K562 (cell line): ENCODE measurements around the gene BCL2L1.

ENCODE experiments used
- C11orf30 ChIP-seq: fragments of 450-650 bp; IDR thresholded peaks from 2 replicates; pipeline ENCODE4 v1.6.1; 2016; ENCODE audit warnings: low read depth, mild to moderate bottlenecking
- EP300 ChIP-seq: IDR thresholded peaks from 2 replicates; pipeline ENCODE4 v1.6.1; 2012; ENCODE audit warnings: low read length, improper control_type of control experiment
- HNRNPK ChIP-seq: fragments of 200-400 bp; formaldehyde crosslinking; IDR thresholded peaks from one replicate; pipeline ENCODE4 v1.6.1; 2018; ENCODE audit warnings: mild to moderate bottlenecking, low read depth, low read length; ENCODE audit not compliant: poor library complexity, severe bottlenecking
- MAFK ChIP-seq: IDR thresholded peaks from 2 replicates; pipeline ENCODE4 v1.6.1; 2011; ENCODE audit warnings: low read length, improper control_type of control experiment
- NCOA4 ChIP-seq: fragments of 450-650 bp; IDR thresholded peaks from 2 replicates; pipeline ENCODE4 v1.6.1; 2018; ENCODE audit warnings: mild to moderate bottlenecking; ENCODE audit not compliant: partially characterized antibody
- NR2C2 ChIP-seq, 2 experiments: fragments of 200-800 bp in 1 of 2; sonication (Bioruptor generic) in 1 of 2; sonication (generic) in 1 of 2; formaldehyde crosslinking in 1 of 2; IDR thresholded peaks; 2 replicates each; pipeline versions ENCODE4 v1.6.1 to v1.8.0; 2016 to 2022; ENCODE audit warnings: mild to moderate bottlenecking in 1 of 2, missing compliant biosample characterization in 1 of 2, missing genetic modification characterization in 1 of 2, missing genetic modification reagents in 1 of 2
- RCOR1 ChIP-seq, 2 experiments: IDR thresholded peaks; 2 replicates each; pipeline ENCODE4 v1.6.1; 2012; ENCODE audit warnings: low read depth in 2 of 2, low read length in 2 of 2, borderline replicate concordance in 1 of 2, improper control_type of control experiment in 1 of 2
- ZBTB7A ChIP-seq: IDR thresholded peaks from 2 replicates; pipeline ENCODE4 v1.6.1; 2011; ENCODE audit warnings: low read depth, mild to moderate bottlenecking, low read length, moderate library complexity, borderline replicate concordance; ENCODE audit not compliant: control insufficient read depth
- TF ChIP-seq, protein P1 (sequence below), 3 experiments: IDR thresholded peaks in 2 of 3; conservative IDR thresholded peaks in 1 of 3; 2 replicates each; pipeline ENCODE4 v1.5.1; 2011 to 2012; ENCODE audit warnings: low read length in 3 of 3, mild to moderate bottlenecking in 3 of 3, control low read depth in 2 of 3, improper control_type of control experiment in 1 of 3, inconsistent platforms in 1 of 3, low read depth in 1 of 3, mixed read lengths in 1 of 3, moderate library complexity in 1 of 3; ENCODE audit not compliant: insufficient read depth in 2 of 3
- TF ChIP-seq, protein P2 (sequence below): sonication (generic); formaldehyde crosslinking; IDR thresholded peaks from 2 replicates; pipeline ENCODE4 v1.8.0; 2023; ENCODE audit warnings: mild to moderate bottlenecking, missing genetic modification reagents

DNA sequence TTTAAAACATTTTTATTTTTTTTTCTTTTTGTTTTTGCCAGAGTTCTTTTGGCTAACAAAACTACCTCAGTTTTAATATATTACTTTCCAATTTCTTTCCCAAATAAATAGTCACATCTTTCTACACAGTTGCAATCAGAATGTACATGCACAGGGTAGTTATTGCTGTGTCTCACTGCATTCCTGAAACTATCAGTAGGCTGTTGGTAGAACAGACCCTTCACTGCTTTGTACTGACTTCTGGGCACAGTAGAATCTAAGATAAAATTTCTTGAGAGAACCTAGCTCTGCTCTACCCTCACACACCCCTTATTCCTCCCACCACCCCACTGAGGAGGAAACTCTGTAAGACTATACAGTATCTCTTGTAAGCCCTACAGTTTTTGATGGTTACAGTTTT is 36.3 kb upstream of the BCL2L1 start:
- TF ChIP-seq NR2C2 (CRISPR knock-in tag; IDR thresholded peaks at IDR 0.05) (no peak), NR2C2 (tag; IDR thresholded peaks at IDR 0.05) (no peak), MAFK (no peak), NCOA4 (no peak), EP300 (no peak), RCOR1 (IDR thresholded peaks at IDR 0.05; ENCODE audit: borderline replicate concordance in 1 of 2, low read depth in 2 of 2, low read length in 2 of 2) (no peak), HNRNPK (no peak), C11orf30 (no peak), ZBTB7A (no peak)
- TF ChIP-seq, protein P1, sequence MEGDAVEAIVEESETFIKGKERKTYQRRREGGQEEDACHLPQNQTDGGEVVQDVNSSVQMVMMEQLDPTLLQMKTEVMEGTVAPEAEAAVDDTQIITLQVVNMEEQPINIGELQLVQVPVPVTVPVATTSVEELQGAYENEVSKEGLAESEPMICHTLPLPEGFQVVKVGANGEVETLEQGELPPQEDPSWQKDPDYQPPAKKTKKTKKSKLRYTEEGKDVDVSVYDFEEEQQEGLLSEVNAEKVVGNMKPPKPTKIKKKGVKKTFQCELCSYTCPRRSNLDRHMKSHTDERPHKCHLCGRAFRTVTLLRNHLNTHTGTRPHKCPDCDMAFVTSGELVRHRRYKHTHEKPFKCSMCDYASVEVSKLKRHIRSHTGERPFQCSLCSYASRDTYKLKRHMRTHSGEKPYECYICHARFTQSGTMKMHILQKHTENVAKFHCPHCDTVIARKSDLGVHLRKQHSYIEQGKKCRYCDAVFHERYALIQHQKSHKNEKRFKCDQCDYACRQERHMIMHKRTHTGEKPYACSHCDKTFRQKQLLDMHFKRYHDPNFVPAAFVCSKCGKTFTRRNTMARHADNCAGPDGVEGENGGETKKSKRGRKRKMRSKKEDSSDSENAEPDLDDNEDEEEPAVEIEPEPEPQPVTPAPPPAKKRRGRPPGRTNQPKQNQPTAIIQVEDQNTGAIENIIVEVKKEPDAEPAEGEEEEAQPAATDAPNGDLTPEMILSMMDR (IDR thresholded peaks at IDR 0.05 in 2 of 3, conservative IDR thresholded peaks at IDR 0.05 in 1 of 3; ENCODE audit: insufficient read depth in 2 of 3, low read depth in 1 of 3, low read length in 3 of 3): no peak
- TF ChIP-seq, protein P2, sequence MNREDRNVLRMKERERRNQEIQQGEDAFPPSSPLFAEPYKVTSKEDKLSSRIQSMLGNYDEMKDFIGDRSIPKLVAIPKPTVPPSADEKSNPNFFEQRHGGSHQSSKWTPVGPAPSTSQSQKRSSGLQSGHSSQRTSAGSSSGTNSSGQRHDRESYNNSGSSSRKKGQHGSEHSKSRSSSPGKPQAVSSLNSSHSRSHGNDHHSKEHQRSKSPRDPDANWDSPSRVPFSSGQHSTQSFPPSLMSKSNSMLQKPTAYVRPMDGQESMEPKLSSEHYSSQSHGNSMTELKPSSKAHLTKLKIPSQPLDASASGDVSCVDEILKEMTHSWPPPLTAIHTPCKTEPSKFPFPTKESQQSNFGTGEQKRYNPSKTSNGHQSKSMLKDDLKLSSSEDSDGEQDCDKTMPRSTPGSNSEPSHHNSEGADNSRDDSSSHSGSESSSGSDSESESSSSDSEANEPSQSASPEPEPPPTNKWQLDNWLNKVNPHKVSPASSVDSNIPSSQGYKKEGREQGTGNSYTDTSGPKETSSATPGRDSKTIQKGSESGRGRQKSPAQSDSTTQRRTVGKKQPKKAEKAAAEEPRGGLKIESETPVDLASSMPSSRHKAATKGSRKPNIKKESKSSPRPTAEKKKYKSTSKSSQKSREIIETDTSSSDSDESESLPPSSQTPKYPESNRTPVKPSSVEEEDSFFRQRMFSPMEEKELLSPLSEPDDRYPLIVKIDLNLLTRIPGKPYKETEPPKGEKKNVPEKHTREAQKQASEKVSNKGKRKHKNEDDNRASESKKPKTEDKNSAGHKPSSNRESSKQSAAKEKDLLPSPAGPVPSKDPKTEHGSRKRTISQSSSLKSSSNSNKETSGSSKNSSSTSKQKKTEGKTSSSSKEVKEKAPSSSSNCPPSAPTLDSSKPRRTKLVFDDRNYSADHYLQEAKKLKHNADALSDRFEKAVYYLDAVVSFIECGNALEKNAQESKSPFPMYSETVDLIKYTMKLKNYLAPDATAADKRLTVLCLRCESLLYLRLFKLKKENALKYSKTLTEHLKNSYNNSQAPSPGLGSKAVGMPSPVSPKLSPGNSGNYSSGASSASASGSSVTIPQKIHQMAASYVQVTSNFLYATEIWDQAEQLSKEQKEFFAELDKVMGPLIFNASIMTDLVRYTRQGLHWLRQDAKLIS (CRISPR knock-in tag): no peak
